ENCODE measurements around the gene ASL. TPM values are rescaled to one million over a fixed set of nuclear protein-coding genes. Genes with fewer than 3 reads are reported as not detected.
A peak's percentile ranks its signal among the peaks of the same experiment; 100 is the strongest.
"Not testable (repeated sequence)": the region's sequence is repeated elsewhere in the genome, so short reads cannot be mapped to it uniquely, and the experiment has no call there.

The ASL gene
- total and polyA plus RNA-seq, 12 donors = 10.1 to 27.5 (median 13.5) TPM

GRCh38 chr7:66119245-66119850 is 43.7 kb downstream of the ASL start:
- Histone ChIP-seq H3K4me1 (peaks cover 4 to 71% (median 50%) of the 10 kb centered on the region in 9 donors), H3K4me3 (no peak overlapping the region), H3K9me3 (no peaks in the 10 kb centered on the region), H3K36me3 (peaks cover 0 to 22% (median 0%) of the 10 kb centered on the region in 9 donors), H3K27ac (peak overlapping the region in 2 of 10 donors; percentile 9 to 25), H3K27me3 (no peaks in the 10 kb centered on the region)
- intact Hi-C loops (cut with DNase I) = loop anchor here in 1 of 10 donors (5.0 kb wide), 1 partner anchor 42 kb away; the partner anchor contains the start of gene ASL
- ATAC-seq = no peak
- DNase-seq = no peak
- no peak for TF ChIP-seq CTCF (IDR thresholded peaks at IDR 0.05)
- WGBS, 2 donors = 82 to 83% methylated on average over 4 of the region's 4 CpGs

GRCh38 chr7:66123175-66123528 is 47.5 kb downstream of the ASL start:
- no peaks in the 10 kb centered on the region for H3K27me3 ChIP-seq
- no peak for TF ChIP-seq CTCF (IDR thresholded peaks at IDR 0.05)
- peaks cover 0 to 18% (median 0%) of the 10 kb centered on the region in 9 donors for H3K36me3 ChIP-seq
- intact Hi-C loops (cut with DNase I) = no loop called here
- H3K9me3 ChIP-seq = no peaks in the 10 kb centered on the region
- no peak overlapping the region for H3K4me3 ChIP-seq
- H3K4me1 ChIP-seq = peaks cover 0 to 74% (median 47%) of the 10 kb centered on the region in 9 donors
- DNase-seq (no peak), ATAC-seq (no peak)
- H3K27ac ChIP-seq = no peak overlapping the region
- 97 to 98% methylated on average over 9 of the region's 9 CpGs for WGBS, 2 donors

GRCh38 chr7:66124569-66124861 is 48.9 kb downstream of the ASL start:
- H3K4me3 ChIP-seq; DNase-seq; intact Hi-C loops (cut with DNase I); H3K27me3 ChIP-seq; H3K9me3 ChIP-seq: not testable (repeated sequence)
- peak overlapping the region in 3 of 10 donors; percentile 0 to 41 (median 35) for H3K27ac ChIP-seq
- WGBS, 2 donors = 26 to 44% methylated on average over 5 of the region's 5 CpGs
- peak in 1 of 8 donors; percentile 26 for ATAC-seq
- H3K36me3 ChIP-seq = peaks cover 0 to 12% (median 0%) of the 10 kb centered on the region in 9 donors
- H3K4me1 ChIP-seq = peaks cover 0 to 67% (median 33%) of the 10 kb centered on the region in 9 donors

GRCh38 chr7:66125052-66125694 is 49.6 kb downstream of the ASL start:
- no peak overlapping the region for H3K4me3 ChIP-seq
- peak in 5 of 8 donors; percentile 33 to 48 (median 38) for ATAC-seq

GRCh38 chr7:66125781-66126352 is 50.2 kb downstream of the ASL start:
- WGBS, 2 donors = 75 to 84% methylated on average over 6 of the region's 6 CpGs
- peak overlapping the region in 7 of 10 donors; percentile 9 to 71 (median 47) for H3K27ac ChIP-seq
- H3K36me3 ChIP-seq = peaks cover 0 to 19% (median 1%) of the 10 kb centered on the region in 9 donors
- H3K4me3 ChIP-seq; H3K9me3 ChIP-seq; DNase-seq; intact Hi-C loops (cut with DNase I); H3K27me3 ChIP-seq: not testable (repeated sequence)
- peaks cover 0 to 60% (median 29%) of the 10 kb centered on the region in 9 donors for H3K4me1 ChIP-seq
- peak in 2 of 8 donors; percentile 11 to 25 for ATAC-seq

More at GRCh38 chr7:66125052-66125694, 49.6 kb downstream of the ASL start:
- Histone ChIP-seq H3K27ac (peak overlapping the region in 7 of 10 donors; percentile 9 to 71 (median 47)), H3K9me3 (no peaks in the 10 kb centered on the region), H3K27me3 (no peaks in the 10 kb centered on the region), H3K4me1 (peaks cover 0 to 63% (median 29%) of the 10 kb centered on the region in 9 donors), H3K36me3 (peaks cover 0 to 13% (median 0%) of the 10 kb centered on the region in 9 donors)
- intact Hi-C loops (cut with DNase I) = no loop called here
- 20 to 27% methylated on average over 4 of the region's 4 CpGs for WGBS, 2 donors
- no peak for DNase-seq
- TF ChIP-seq CTCF (IDR thresholded peaks at IDR 0.05) = no peak

GRCh38 chr7:66127172-66127571 is 51.6 kb downstream of the ASL start:
- DNase-seq; H3K4me3 ChIP-seq; H3K27me3 ChIP-seq; H3K9me3 ChIP-seq; H3K27ac ChIP-seq; intact Hi-C loops (cut with DNase I): not testable (repeated sequence)
- 53 to 62% methylated on average over 3 of the region's 3 CpGs for WGBS, 2 donors
- Histone ChIP-seq H3K36me3 (peaks cover 0 to 22% (median 14%) of the 10 kb centered on the region in 9 donors), H3K4me1 (peaks cover 0 to 56% (median 29%) of the 10 kb centered on the region in 9 donors)
- peak in 5 of 8 donors; percentile 29 to 71 (median 54) for ATAC-seq
